Gastrocnemius medialis (tissue), 4 donors: Measurements from ENCODE around the gene TCP1.

Experiments
- POLR2A ChIP-seq, 2 donors: fragments of 450-650 bp; IDR thresholded peaks; one replicate each; pipeline ENCODE4 v1.6.1; 2017; ENCODE audit warnings: antibody characterized with exemption in 2 of 2, mild to moderate bottlenecking in 2 of 2, moderate library complexity in 2 of 2
- TF ChIP-seq, protein P1 (sequence below), 5 experiments: fragments of 450-650 bp in 3 of 5; fragments of 200-600 bp in 2 of 5; sonication (generic) in 2 of 5; IDR thresholded peaks in 4 of 5; conservative IDR thresholded peaks in 1 of 5; 1 replicate in 4 of 5; 2 replicates in 1 of 5; pipeline ENCODE4 v1.5.1; 2016 to 2019; ENCODE audit warnings: antibody characterized with exemption in 5 of 5, mild to moderate bottlenecking in 3 of 5, moderate library complexity in 3 of 5

DNA sequence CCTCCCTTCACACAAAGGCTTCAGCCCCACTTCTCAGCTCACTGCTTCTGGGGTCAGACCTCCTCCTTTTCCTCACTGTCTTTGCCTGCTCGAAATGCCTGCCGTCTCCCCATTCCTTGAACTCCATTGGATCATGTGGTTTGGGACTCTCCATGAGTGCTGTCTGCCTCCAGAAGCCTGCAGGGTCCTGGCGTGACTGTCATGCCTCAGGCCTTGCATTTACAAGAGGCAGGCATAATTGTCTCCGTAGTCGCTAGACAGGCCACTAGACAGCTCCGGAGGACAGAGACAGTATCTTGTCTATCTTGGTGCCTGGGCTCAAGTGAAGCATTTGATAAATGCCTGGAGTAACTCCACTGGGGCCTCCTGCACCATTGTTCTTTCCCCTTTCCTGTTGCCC is 26.0 kb upstream of the TCP1 start:
- TF ChIP-seq, protein P1, sequence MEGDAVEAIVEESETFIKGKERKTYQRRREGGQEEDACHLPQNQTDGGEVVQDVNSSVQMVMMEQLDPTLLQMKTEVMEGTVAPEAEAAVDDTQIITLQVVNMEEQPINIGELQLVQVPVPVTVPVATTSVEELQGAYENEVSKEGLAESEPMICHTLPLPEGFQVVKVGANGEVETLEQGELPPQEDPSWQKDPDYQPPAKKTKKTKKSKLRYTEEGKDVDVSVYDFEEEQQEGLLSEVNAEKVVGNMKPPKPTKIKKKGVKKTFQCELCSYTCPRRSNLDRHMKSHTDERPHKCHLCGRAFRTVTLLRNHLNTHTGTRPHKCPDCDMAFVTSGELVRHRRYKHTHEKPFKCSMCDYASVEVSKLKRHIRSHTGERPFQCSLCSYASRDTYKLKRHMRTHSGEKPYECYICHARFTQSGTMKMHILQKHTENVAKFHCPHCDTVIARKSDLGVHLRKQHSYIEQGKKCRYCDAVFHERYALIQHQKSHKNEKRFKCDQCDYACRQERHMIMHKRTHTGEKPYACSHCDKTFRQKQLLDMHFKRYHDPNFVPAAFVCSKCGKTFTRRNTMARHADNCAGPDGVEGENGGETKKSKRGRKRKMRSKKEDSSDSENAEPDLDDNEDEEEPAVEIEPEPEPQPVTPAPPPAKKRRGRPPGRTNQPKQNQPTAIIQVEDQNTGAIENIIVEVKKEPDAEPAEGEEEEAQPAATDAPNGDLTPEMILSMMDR (IDR thresholded peaks at IDR 0.05 in 4 of 5, conservative IDR thresholded peaks at IDR 0.05 in 1 of 5), result no peak
- TF ChIP-seq POLR2A (IDR thresholded peaks at IDR 0.05), result no peak
